Cardiac fibroblast (primary cell): Measurements from ENCODE around the gene RNF212.

Experiments
- DNase-seq, 2 donors: peaks; one replicate each; pipeline versions ENCODE4 v3.0.0 to v3.0.0-alpha.2; 2010; ENCODE audit warnings: low read depth in 2 of 2
- H3K4me3 ChIP-seq, 2 donors: replicated peaks in 1 of 2; 1 replicate in 1 of 2; 2 replicates in 1 of 2; pipeline ENCODE4 v1.5.1; 2011; ENCODE audit warnings: low read depth in 2 of 2, low read length in 2 of 2, mild to moderate bottlenecking in 2 of 2, moderate library complexity in 1 of 2
- TF ChIP-seq, protein P1 (sequence below): IDR thresholded peaks from one replicate; pipeline ENCODE4 v1.5.1; 2011; ENCODE audit warnings: low read depth, mild to moderate bottlenecking, low read length, inconsistent platforms

The RNF212 gene

DNA sequence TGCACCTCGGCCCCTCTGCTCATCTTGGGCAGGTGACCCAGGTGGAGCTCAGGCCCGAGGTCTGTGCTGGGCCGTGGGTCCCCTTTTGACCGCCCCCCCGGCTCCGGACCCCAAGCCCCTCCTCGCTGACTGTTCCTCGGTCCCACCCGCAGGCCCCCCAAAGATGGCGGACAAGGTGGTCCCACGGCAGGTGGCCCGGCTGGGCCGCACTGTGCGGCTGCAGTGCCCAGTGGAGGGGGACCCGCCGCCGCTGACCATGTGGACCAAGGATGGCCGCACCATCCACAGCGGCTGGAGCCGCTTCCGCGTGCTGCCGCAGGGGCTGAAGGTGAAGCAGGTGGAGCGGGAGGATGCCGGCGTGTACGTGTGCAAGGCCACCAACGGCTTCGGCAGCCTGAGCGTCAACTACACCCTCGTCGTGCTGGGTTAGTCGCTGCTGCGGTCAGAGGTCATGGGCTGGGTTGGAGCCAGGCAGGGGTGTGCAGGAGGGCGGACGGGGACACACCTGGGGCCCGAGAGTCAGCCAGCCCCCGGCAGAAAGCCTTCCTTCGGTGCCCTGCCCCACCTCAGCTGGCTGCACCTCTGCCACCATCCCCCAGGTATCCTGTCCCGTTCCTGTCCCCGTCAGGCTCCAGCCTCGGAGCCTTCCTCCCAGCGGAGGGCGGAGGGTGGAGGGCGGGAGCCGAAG is 91.2 kb downstream of the RNF212 start:
- no peak for DNase-seq
- TF ChIP-seq, protein P1, sequence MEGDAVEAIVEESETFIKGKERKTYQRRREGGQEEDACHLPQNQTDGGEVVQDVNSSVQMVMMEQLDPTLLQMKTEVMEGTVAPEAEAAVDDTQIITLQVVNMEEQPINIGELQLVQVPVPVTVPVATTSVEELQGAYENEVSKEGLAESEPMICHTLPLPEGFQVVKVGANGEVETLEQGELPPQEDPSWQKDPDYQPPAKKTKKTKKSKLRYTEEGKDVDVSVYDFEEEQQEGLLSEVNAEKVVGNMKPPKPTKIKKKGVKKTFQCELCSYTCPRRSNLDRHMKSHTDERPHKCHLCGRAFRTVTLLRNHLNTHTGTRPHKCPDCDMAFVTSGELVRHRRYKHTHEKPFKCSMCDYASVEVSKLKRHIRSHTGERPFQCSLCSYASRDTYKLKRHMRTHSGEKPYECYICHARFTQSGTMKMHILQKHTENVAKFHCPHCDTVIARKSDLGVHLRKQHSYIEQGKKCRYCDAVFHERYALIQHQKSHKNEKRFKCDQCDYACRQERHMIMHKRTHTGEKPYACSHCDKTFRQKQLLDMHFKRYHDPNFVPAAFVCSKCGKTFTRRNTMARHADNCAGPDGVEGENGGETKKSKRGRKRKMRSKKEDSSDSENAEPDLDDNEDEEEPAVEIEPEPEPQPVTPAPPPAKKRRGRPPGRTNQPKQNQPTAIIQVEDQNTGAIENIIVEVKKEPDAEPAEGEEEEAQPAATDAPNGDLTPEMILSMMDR = no peak
- no peak overlapping the region for H3K4me3 ChIP-seq
